OCI-LY7 (cell line): ENCODE data around the gene ABCC1. TPM values are rescaled to one million over a fixed set of nuclear protein-coding genes. Genes with fewer than 3 reads are reported as not detected.

Source experiments
- BruUV-seq: library from RNA; stranded (reverse); fragments of 400-500 nt; replicated peaks from 2 replicates; lab custom pipeline; 2021; lab: Mats Ljungman, UMichigan
- CTCF ChIA-PET: fragments of 300-600 bp; sonication (Branson Sonifier 250); formaldehyde crosslinking; loops from one replicate; lab custom pipeline; 2022; ENCODE audit warnings: antibody characterized with exemption; ENCODE audit not compliant: unreplicated experiment; lab: Charles Lee
- POLR2A ChIA-PET: fragments of 300-600 bp; sonication (Branson Sonifier 250); formaldehyde crosslinking; loops from one replicate; lab custom pipeline; 2022; ENCODE audit warnings: antibody characterized with exemption; lab: Charles Lee
- DNase-seq: peaks from one replicate; pipeline ENCODE4 v3.0.0-alpha.2; 2015; ENCODE audit warnings: low spot score
- H2AFZ ChIP-seq: fragments of 200-600 bp; sonication (generic), shearing (Covaris generic); 2 replicates; pipeline ENCODE4 v1.6.1; 2014; ENCODE audit warnings: mild to moderate bottlenecking, antibody characterized with exemption, low read length, moderate library complexity
- H3K27ac ChIP-seq: fragments of 200-600 bp; sonication (generic); 2 replicates; pipeline ENCODE4 v1.5.1; 2014; ENCODE audit warnings: mixed run types, low read depth, mild to moderate bottlenecking, moderate library complexity, low read length, inconsistent platforms; ENCODE audit not compliant: poor library complexity, severe bottlenecking
- H3K36me3 ChIP-seq: fragments of 200-600 bp; sonication (generic); 2 replicates; pipeline ENCODE4 v1.6.1; 2014; ENCODE audit warnings: mild to moderate bottlenecking, antibody characterized with exemption, low read length, moderate library complexity, mixed read lengths; ENCODE audit not compliant: insufficient read depth
- H3K4me1 ChIP-seq: fragments of 200-600 bp; sonication (generic); 2 replicates; pipeline ENCODE4 v1.5.1; 2014; ENCODE audit warnings: mild to moderate bottlenecking, low read length; ENCODE audit not compliant: insufficient read depth, poor library complexity, severe bottlenecking
- H3K4me2 ChIP-seq: fragments of 200-600 bp; sonication (generic); 2 replicates; pipeline ENCODE4 v1.6.1; 2014; ENCODE audit warnings: mild to moderate bottlenecking, low read length
- H3K4me3 ChIP-seq: fragments of 200-600 bp; sonication (generic); 2 replicates; pipeline ENCODE4 v1.5.1; 2014; ENCODE audit warnings: mild to moderate bottlenecking, low read depth, low read length; ENCODE audit not compliant: poor library complexity, severe bottlenecking
- H3K79me2 ChIP-seq: fragments of 200-600 bp; sonication (generic); 2 replicates; pipeline ENCODE4 v1.6.1; 2016; ENCODE audit warnings: low read depth, mild to moderate bottlenecking, low read length, moderate library complexity, mixed read lengths; ENCODE audit not compliant: insufficient read depth
- H3K9me2 ChIP-seq: fragments of 200-600 bp; sonication (generic); 2 replicates; pipeline ENCODE4 v1.6.1; 2016; ENCODE audit warnings: mild to moderate bottlenecking, low read length, mixed read lengths; ENCODE audit not compliant: insufficient read depth
- H3K9me3 ChIP-seq: fragments of 200-600 bp; sonication (generic); 2 replicates; pipeline ENCODE4 v1.6.1; 2014; ENCODE audit warnings: mild to moderate bottlenecking, mixed run types, low read length, mixed read lengths
- H4K20me1 ChIP-seq: fragments of 200-600 bp; sonication (generic); 2 replicates; pipeline ENCODE4 v1.6.1; 2014; ENCODE audit warnings: mild to moderate bottlenecking, antibody characterized with exemption, low read length, moderate library complexity, mixed read lengths; ENCODE audit not compliant: insufficient read depth
- EZH2phosphoT487 ChIP-seq: fragments of 200-600 bp; sonication (generic); IDR thresholded peaks from 2 replicates; pipeline ENCODE4 v1.6.1; 2018; ENCODE audit warnings: low read depth, borderline replicate concordance, mild to moderate bottlenecking, mixed run types, antibody characterized with exemption, low read length, moderate library complexity, mixed read lengths
- intact Hi-C: fragments of 100-400 bp; cut with micrococcal nuclease; formaldehyde crosslinking; loops from one replicate; pipeline ENCODE4 v1.10.0; 2022; ENCODE audit not compliant: unreplicated experiment
- total RNA-seq, 2 experiments: library from RNA; depleted of rRNA in 1 of 2; stranded (reverse); fragments of >200 nt in 1 of 2; shearing (Covaris generic) in 1 of 2; gene quantifications; 2 replicates each; pipeline ENCODE4 v1.2.3, GENCODE V29; 2014 to 2022
- TF ChIP-seq, protein P1 (sequence below): fragments of 200-600 bp; sonication (generic); conservative IDR thresholded peaks from 2 replicates; pipeline ENCODE4 v1.5.1; 2014; ENCODE audit warnings: mild to moderate bottlenecking, antibody characterized with exemption, low read length, moderate library complexity, mixed read lengths

Gene ABCC1
- total RNA-seq, 2 experiments from 2014 or later: 39.9 to 71.8 TPM

DNA sequence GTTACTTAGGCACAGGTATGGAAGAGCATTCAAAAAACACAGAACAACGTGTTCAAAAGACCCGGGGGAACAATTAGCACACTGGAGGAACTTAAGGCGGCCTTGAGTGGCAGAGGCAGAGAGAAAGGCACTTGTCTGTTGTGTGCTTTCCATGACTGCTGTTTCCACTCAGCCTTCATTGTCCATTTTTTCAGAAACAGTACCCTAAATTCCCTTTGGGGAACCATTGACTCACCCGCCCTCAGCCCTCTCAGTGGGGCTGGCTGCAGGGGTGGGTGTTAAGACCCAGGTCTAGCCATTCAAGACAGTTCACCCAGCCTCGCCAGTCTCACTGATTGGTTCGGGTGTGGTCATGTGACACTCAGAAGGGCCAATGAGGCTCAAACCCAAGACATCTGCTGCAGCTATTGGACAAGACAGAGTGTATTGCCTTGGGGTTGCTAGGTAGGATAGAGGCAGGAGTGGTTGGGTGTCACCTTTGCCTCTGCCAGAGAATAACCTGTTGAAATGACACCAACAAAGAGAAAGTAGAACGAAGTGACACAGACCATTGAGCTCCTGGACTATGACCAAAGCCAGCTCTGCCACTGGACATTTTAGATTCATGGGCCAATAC lies 41.4 kb upstream of the ABCC1 start:
- BruUV-seq: no TSS peak
- H3K4me2 ChIP-seq: peak overlapping the region; percentile 69

DNA sequence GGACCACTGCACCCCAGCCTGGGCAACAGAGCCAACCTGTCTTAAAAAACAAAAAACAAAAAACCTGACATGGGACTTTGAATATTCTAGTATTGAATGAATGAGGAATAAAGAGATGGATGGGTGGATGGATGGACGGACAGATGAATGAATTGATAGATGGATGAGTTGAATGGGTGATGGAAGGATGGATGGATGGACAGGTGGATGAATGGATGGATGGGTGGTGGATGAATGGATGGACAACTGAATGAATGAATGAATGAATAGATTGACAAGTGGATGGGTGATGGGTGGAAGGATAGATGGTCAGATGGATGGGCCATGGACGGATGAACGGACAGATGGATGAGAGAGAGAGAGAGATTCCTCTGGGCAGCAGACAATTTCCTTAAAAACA lies 38.2 kb upstream of the ABCC1 start:
- H2AFZ ChIP-seq: no peak overlapping the region
- H3K27ac ChIP-seq: no peak overlapping the region
- H3K4me3 ChIP-seq: no peak overlapping the region
- TF ChIP-seq, protein P1, sequence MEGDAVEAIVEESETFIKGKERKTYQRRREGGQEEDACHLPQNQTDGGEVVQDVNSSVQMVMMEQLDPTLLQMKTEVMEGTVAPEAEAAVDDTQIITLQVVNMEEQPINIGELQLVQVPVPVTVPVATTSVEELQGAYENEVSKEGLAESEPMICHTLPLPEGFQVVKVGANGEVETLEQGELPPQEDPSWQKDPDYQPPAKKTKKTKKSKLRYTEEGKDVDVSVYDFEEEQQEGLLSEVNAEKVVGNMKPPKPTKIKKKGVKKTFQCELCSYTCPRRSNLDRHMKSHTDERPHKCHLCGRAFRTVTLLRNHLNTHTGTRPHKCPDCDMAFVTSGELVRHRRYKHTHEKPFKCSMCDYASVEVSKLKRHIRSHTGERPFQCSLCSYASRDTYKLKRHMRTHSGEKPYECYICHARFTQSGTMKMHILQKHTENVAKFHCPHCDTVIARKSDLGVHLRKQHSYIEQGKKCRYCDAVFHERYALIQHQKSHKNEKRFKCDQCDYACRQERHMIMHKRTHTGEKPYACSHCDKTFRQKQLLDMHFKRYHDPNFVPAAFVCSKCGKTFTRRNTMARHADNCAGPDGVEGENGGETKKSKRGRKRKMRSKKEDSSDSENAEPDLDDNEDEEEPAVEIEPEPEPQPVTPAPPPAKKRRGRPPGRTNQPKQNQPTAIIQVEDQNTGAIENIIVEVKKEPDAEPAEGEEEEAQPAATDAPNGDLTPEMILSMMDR: no peak
- TF ChIP-seq EZH2phosphoT487: no peak
- H3K9me2 ChIP-seq: no peaks in the 10 kb centered on the region
- ChIA-PET CTCF (no interaction called here), POLR2A (no interaction called here)
- H3K79me2 ChIP-seq: no peaks in the 10 kb centered on the region
- peaks cover 10% of the 10 kb centered on the region for H3K4me1 ChIP-seq
- H3K36me3 ChIP-seq: no peaks in the 10 kb centered on the region
- no peak overlapping the region for H3K4me2 ChIP-seq
- no peak for DNase-seq
- no TSS peak for BruUV-seq
- H3K9me3 ChIP-seq: 0 out of 2 replicates have a peak, but pooled peaks cover 4% of the 10 kb centered on the region
- no peaks in the 10 kb centered on the region for H4K20me1 ChIP-seq
- intact Hi-C loops: no loop called here

More for the DNA sequence above, 41.4 kb upstream of the ABCC1 start:
- no peaks in the 10 kb centered on the region for H4K20me1 ChIP-seq
- peaks cover 10% of the 10 kb centered on the region for H3K4me1 ChIP-seq
- H3K36me3 ChIP-seq: no peaks in the 10 kb centered on the region
- TF ChIP-seq, protein P1: no peak
- no peak for TF ChIP-seq EZH2phosphoT487
- intact Hi-C loops: no loop called here
- H3K9me3 ChIP-seq: 0 out of 2 replicates have a peak, but pooled peaks cover 8% of the 10 kb centered on the region
- H3K27ac ChIP-seq: peak overlapping the region; percentile 33
- peak overlapping the region; percentile 49 for H3K4me3 ChIP-seq
- ChIA-PET POLR2A (interaction anchor here (0.8 to 1.2 kb wide), 2 partner anchors 11 to 20 kb away, joined by 3 to 6 read pairs; partner anchors contain the start of gene CEP20), CTCF (interaction anchor here (1.0 kb wide), 1 partner anchor 20 kb away, joined by 3 read pairs; the partner anchor contains the start of gene CEP20)
- H3K9me2 ChIP-seq: no peaks in the 10 kb centered on the region
- H3K79me2 ChIP-seq: no peaks in the 10 kb centered on the region
- peak; percentile 98 for DNase-seq
- peak overlapping the region; percentile 97 for H2AFZ ChIP-seq

DNA sequence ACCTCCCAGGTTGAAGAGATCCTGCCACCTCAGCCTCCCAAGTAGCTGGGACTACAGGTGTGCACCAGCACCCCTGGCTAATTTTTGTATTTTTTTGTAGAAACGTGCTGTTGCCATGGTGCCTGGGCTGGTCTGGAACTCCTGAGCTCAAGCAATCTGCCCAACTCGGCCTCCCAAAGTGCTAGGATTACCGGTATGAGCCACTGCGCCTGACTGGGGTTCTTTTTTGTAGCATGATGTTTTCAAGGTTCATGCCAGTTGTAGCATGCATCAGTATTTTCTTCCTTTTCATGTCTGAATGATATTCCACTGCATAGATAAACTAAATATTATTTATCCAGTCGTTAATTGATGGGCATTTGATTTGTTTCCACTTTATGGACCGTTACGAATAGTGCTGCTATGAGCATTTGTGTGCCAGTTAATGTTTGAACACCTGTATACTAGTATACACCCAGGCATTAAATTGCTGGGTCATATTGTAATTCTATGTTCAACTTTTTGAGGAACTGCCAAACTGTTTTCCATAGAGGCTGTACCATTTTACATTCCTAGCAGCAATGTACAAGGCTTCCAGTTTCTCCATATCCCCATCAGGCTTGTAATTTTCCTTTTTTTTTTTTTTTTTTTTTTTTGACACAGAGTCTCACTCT lies 36.2 kb upstream of the ABCC1 start:
- no peaks in the 10 kb centered on the region for H3K36me3 ChIP-seq
- H3K27ac ChIP-seq: no peak overlapping the region
- CTCF ChIA-PET: no interaction called here
- DNase-seq: no peak
- no peak overlapping the region for H3K4me3 ChIP-seq
- TF ChIP-seq EZH2phosphoT487: no peak
- TF ChIP-seq, protein P1: no peak
- POLR2A ChIA-PET: no interaction called here
- no peaks in the 10 kb centered on the region for H3K79me2 ChIP-seq
- intact Hi-C loops: no loop called here
- H3K4me2 ChIP-seq: no peak overlapping the region
- no TSS peak for BruUV-seq
- H3K9me3 ChIP-seq: no peaks in the 10 kb centered on the region
- no peaks in the 10 kb centered on the region for H4K20me1 ChIP-seq
- H2AFZ ChIP-seq: no peak overlapping the region
- H3K4me1 ChIP-seq: peaks cover 3% of the 10 kb centered on the region
- H3K9me2 ChIP-seq: no peaks in the 10 kb centered on the region
